GM13976 (cell line): ENCODE results near the gene CALR.

ENCODE experiments used
- DNase-seq: peaks from one replicate; pipeline ENCODE4 v3.0.0; 2012; ENCODE audit warnings: low spot score
- in situ Hi-C: fragments of 300-500 bp; cut with MboI; formaldehyde crosslinking; loops from one replicate; pipeline ENCODE4 v1.12.0; 2022; ENCODE audit warnings: low sequenced_read_pairs, mixed read lengths, inconsistent platforms; ENCODE audit not compliant: unreplicated experiment
- TF ChIP-seq, protein P1 (sequence below): IDR thresholded peaks from 2 replicates; pipeline ENCODE4 v1.5.1; 2012; ENCODE audit warnings: borderline replicate concordance, mild to moderate bottlenecking; ENCODE audit not compliant: insufficient read depth; ENCODE audit errors: extremely low read depth, missing control alignments, control extremely low read depth

CALR gene

DNA sequence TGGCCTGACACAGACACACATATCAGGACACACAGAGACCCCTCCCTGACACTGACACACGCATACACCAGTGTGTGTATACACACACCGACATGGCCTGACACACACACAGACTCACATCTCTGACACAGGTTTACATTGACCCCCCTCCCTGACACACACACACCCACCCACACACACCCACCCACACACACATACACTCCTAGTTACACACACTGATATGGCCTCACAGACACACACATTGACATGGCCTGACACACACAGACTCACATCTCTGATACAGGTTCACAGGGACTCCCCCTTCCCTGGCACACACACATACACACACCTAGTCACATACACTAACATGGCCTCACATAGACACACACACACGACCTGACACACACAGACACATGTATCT is 52.4 kb downstream of the CALR start:
- DNase-seq: no peak
- in situ Hi-C loops: no loop called here
- TF ChIP-seq, protein P1, sequence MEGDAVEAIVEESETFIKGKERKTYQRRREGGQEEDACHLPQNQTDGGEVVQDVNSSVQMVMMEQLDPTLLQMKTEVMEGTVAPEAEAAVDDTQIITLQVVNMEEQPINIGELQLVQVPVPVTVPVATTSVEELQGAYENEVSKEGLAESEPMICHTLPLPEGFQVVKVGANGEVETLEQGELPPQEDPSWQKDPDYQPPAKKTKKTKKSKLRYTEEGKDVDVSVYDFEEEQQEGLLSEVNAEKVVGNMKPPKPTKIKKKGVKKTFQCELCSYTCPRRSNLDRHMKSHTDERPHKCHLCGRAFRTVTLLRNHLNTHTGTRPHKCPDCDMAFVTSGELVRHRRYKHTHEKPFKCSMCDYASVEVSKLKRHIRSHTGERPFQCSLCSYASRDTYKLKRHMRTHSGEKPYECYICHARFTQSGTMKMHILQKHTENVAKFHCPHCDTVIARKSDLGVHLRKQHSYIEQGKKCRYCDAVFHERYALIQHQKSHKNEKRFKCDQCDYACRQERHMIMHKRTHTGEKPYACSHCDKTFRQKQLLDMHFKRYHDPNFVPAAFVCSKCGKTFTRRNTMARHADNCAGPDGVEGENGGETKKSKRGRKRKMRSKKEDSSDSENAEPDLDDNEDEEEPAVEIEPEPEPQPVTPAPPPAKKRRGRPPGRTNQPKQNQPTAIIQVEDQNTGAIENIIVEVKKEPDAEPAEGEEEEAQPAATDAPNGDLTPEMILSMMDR: no peak

DNA sequence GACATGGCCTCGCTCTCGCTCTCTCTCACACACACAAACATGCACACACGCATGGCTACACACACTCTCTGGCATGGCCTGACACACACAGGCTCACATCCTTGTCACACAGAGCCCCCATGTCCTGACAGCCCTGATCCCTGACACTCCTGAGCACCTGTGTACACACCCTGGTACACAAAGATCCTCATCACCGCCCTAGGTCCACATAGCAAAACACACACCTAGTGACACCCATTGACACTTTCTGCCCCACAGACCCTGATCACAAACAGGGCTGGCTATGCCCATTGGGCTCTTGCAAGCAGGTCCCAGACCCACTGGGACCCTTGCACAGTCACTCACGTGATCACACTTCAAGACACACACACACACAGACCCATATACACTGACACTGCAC is 52.9 kb downstream of the CALR start:
- in situ Hi-C loops: no loop called here
- TF ChIP-seq, protein P1: no peak
- DNase-seq: no peak

DNA sequence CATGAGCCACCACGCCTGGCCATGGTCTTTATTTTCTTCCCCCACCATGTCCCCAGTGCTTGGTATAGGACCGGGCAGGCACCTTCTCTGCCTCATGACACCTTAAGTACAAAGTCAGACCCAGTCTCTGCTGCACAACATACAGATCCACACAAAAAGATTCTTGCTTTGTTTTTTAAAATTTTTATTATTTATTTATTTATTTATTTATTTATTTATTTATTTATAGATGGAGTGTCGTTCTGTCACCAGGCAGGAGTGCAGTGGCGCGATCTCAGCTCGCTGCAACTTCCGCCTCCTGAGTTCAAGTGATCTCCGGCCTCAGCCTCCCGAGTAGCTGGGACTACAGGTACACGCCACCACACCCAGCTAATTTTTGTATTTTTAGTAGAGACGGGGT is 54.3 kb downstream of the CALR start:
- in situ Hi-C loops: no loop called here

DNA sequence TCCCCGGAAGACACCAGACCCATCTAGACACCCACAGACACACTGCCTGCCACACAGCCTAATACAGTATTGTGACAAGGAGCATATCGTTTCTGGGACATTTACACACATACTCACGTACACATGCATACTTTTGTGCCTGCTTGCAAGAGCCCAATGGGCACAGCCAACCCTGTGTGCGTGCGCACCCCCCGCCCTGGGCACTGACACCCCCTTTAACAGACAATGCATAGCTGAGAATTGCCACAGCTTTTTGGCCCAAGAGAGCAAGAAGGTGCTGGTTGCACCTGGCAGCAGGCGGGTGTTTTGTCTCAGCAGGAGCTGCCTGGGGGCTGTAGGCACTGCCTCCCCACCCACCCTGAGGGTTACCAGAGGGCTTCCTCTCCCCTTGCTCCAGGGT is 55.2 kb downstream of the CALR start:
- DNase-seq: no peak
- TF ChIP-seq, protein P1: no peak
- in situ Hi-C loops: no loop called here

More for the DNA sequence above, 54.3 kb downstream of the CALR start:
- TF ChIP-seq, protein P1: no peak
- no peak for DNase-seq
